Epithelial cell of proximal tubule (primary cell): ENCODE data around the gene SIDT2. TPM values are rescaled to one million over a fixed set of nuclear protein-coding genes. Genes with fewer than 3 reads are reported as not detected.

Experiments used
- DNase-seq: peaks from one replicate; pipeline ENCODE4 v3.0.0-alpha.2; 2011; ENCODE audit warnings: low read depth
- H3K4me3 ChIP-seq: 2 replicates; pipeline ENCODE4 v1.5.1; 2011; ENCODE audit warnings: low read depth, mild to moderate bottlenecking, low read length
- CTCF ChIP-seq: conservative IDR thresholded peaks from 2 replicates; pipeline ENCODE4 v1.5.1; 2012; ENCODE audit warnings: low read depth, mild to moderate bottlenecking, low read length
- total RNA-seq: library from RNA; depleted of rRNA; stranded (reverse); fragments of >200 nt; gene quantifications from 2 replicates; pipeline ENCODE4 v1.2.3, GENCODE V29; 2015

Gene SIDT2
- total RNA-seq, 1 donor from 2014 or later = 12.2 TPM

- no peak for DNase-seq
- no peak overlapping the region for H3K4me3 ChIP-seq
- TF ChIP-seq CTCF = no peak
Measured at GRCh38 chr11:117238221-117238620, 59.7 kb downstream of the SIDT2 start.

DNA sequence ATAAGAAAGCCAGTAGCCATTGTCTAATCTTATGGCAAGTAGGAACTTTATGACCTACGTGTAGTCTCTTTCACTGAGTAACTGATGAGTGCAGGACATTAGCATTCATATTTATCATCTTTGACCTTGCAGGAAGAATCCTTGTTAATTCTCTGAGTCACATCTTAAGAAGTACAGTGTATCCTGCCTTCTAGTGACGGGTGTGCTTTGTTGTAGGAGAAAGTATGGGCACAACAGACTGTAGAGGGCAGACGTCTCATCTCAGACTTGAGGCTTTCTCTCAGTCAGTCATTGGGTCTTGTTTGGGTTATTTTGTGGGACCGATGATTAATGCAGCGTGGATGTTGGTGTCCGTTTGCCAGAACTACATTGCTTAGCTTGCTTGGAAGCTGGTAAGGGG, 60.8 kb downstream of the SIDT2 start:
- TF ChIP-seq CTCF = no peak
- H3K4me3 ChIP-seq = no peak overlapping the region
- no peak for DNase-seq

Other genes with a start within 250 kb of the SIDT2 start
- 13.6 and 17.6 TPM in 2 replicates for gene SIK3, start 80.3 kb upstream of the SIDT2 start, total RNA-seq
- 95.4 and 103 TPM in 2 replicates for gene PAFAH1B2, start 34.5 kb upstream of the SIDT2 start, total RNA-seq
- gene TAGLN, start 20.6 kb downstream of the SIDT2 start, total RNA-seq = 470 and 583 TPM in 2 replicates
- 19.6 and 29.6 TPM in 2 replicates for gene PCSK7, start 53.3 kb downstream of the SIDT2 start, total RNA-seq
- gene RNF214, start 53.9 kb downstream of the SIDT2 start, total RNA-seq = 6.5 and 9.7 TPM in 2 replicates
- 1.7 and 6.6 TPM in 2 replicates for gene BACE1-AS, start 112.6 kb downstream of the SIDT2 start, total RNA-seq
- gene BACE1, start 137.5 kb downstream of the SIDT2 start, total RNA-seq = 8.7 and 8.9 TPM in 2 replicates
- 20.0 and 20.2 TPM in 2 replicates for gene CEP164, start 149.1 kb downstream of the SIDT2 start, total RNA-seq